Suprapubic skin (tissue), 4 donors: Measurements from ENCODE around the gene COL4A6. TPM values are rescaled to one million over a fixed set of nuclear protein-coding genes. Genes with fewer than 3 reads are reported as not detected.

Source experiments
- DNase-seq, 2 donors: peaks; one replicate each; pipeline ENCODE4 v3.0.0-alpha.2; 2019; ENCODE audit warnings: low spot score in 2 of 2
- H3K27ac ChIP-seq: fragments of 200-600 bp; sonication (generic); one replicate; pipeline ENCODE4 v1.5.1; 2019
- H3K27me3 ChIP-seq: fragments of 200-600 bp; sonication (generic); one replicate; pipeline ENCODE4 v1.5.1; 2019
- H3K36me3 ChIP-seq: fragments of 200-600 bp; sonication (generic); one replicate; pipeline ENCODE4 v1.5.1; 2019
- H3K4me1 ChIP-seq: fragments of 200-600 bp; sonication (generic); one replicate; pipeline ENCODE4 v1.5.1; 2019
- H3K4me3 ChIP-seq: fragments of 200-600 bp; sonication (generic); one replicate; pipeline ENCODE4 v1.5.1; 2019; ENCODE audit warnings: mild to moderate bottlenecking
- H3K9me3 ChIP-seq: fragments of 200-600 bp; sonication (generic); one replicate; pipeline ENCODE4 v1.5.1; 2019
- EP300 ChIP-seq: sonication (generic); formaldehyde crosslinking; IDR thresholded peaks from one replicate; pipeline ENCODE4 v1.6.1; 2017; ENCODE audit warnings: antibody characterized with exemption
- POLR2A ChIP-seq, 2 donors: fragments of 450-650 bp; IDR thresholded peaks; one replicate each; pipeline ENCODE4 v1.6.1; 2017; ENCODE audit warnings: antibody characterized with exemption in 2 of 2, mild to moderate bottlenecking in 2 of 2, moderate library complexity in 2 of 2
- POLR2AphosphoS5 ChIP-seq, 3 donors: sonication (generic); formaldehyde crosslinking; IDR thresholded peaks; one replicate each; pipeline ENCODE4 v1.6.1; 2017; ENCODE audit warnings: antibody characterized with exemption in 3 of 3
- WGBS: methylation state at CpG from one replicate; pipeline ENCODE4 v1.1.5; 2018; 5-methylcytosine and 5-hydroxymethylcytosine counted together
- total RNA-seq, 4 donors: library from RNA; depleted of rRNA; stranded (reverse); fragments of >200 nt; gene quantifications; one replicate each; pipeline ENCODE4 v1.1.0, GENCODE V29; 2016
- TF ChIP-seq, protein P1 (sequence below), 2 donors: fragments of 200-600 bp in 1 of 2; fragments of 450-650 bp in 1 of 2; sonication (generic) in 1 of 2; IDR thresholded peaks; one replicate each; pipeline ENCODE4 v1.5.1; 2016 to 2019; ENCODE audit warnings: antibody characterized with exemption in 2 of 2, mild to moderate bottlenecking in 1 of 2, moderate library complexity in 1 of 2

COL4A6 gene
- total RNA-seq, 4 donors from 2014 or later = 14.9 to 20.7 (median 16.5) TPM

DNA sequence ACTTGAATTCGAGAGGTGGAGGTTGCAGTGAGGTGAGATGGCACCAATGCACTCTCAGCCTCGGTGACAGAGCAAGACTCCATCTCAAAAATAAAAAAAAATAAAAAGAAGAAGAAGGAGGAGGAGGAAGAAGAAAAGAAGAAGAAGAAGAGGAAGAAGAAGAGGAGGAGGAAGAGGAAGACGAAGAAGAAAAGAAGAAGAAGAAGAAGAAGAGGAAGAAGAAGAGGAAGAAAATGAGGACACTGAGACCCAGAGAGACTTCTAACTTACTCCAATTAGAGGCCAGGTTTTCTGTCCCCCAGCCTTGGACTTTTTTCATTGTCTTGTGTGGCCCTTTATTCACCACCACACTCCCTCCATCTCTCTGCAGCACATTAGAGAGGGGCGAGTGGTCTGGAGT lies 276.0 kb downstream of the COL4A6 start:
- Histone ChIP-seq H3K4me3 (no peak overlapping the region), H3K27me3 (no peaks in the 10 kb centered on the region), H3K4me1 (no peaks in the 10 kb centered on the region), H3K36me3 (no peaks in the 10 kb centered on the region), H3K27ac (no peak overlapping the region), H3K9me3 (no peaks in the 10 kb centered on the region)
- 77% methylated on average over 4 of the region's 4 CpGs for WGBS
- DNase-seq = no peak
- TF ChIP-seq, protein P1, sequence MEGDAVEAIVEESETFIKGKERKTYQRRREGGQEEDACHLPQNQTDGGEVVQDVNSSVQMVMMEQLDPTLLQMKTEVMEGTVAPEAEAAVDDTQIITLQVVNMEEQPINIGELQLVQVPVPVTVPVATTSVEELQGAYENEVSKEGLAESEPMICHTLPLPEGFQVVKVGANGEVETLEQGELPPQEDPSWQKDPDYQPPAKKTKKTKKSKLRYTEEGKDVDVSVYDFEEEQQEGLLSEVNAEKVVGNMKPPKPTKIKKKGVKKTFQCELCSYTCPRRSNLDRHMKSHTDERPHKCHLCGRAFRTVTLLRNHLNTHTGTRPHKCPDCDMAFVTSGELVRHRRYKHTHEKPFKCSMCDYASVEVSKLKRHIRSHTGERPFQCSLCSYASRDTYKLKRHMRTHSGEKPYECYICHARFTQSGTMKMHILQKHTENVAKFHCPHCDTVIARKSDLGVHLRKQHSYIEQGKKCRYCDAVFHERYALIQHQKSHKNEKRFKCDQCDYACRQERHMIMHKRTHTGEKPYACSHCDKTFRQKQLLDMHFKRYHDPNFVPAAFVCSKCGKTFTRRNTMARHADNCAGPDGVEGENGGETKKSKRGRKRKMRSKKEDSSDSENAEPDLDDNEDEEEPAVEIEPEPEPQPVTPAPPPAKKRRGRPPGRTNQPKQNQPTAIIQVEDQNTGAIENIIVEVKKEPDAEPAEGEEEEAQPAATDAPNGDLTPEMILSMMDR (IDR thresholded peaks at IDR 0.05) = no peak
- TF ChIP-seq EP300 (no peak), POLR2AphosphoS5 (IDR thresholded peaks at IDR 0.05) (no peak), POLR2A (IDR thresholded peaks at IDR 0.05) (no peak)

DNA sequence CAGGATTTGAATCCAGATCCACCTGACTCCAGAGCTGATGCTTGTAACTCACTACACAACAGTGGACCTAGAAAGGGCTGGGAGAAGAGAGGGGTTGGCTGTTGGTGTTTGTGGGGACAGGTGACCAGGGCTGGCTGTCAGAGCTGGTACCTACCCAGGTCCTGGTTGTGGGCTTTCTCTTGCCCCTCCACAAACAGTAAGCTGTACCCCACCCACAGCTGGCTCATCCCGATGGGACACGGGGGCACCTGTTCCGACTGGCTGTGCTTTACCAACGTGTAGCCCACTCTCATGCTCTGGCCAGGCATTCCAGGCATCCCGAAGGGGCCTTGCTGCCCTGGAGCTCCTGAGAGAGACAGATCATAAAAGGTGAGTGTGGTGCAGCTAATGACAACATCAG lies 277.9 kb downstream of the COL4A6 start:
- no peak overlapping the region for H3K27ac ChIP-seq
- no peaks in the 10 kb centered on the region for H3K9me3 ChIP-seq
- no peaks in the 10 kb centered on the region for H3K4me1 ChIP-seq
- H3K4me3 ChIP-seq = no peak overlapping the region
- 88% methylated on average over 5 of the region's 5 CpGs for WGBS
- peaks cover 3% of the 10 kb centered on the region for H3K36me3 ChIP-seq
- H3K27me3 ChIP-seq = no peaks in the 10 kb centered on the region
- TF ChIP-seq POLR2AphosphoS5 (IDR thresholded peaks at IDR 0.05) = no peak
- TF ChIP-seq EP300 = no peak
- TF ChIP-seq, protein P1 (IDR thresholded peaks at IDR 0.05) = no peak
- TF ChIP-seq POLR2A (IDR thresholded peaks at IDR 0.05) = no peak
- DNase-seq = no peak

DNA sequence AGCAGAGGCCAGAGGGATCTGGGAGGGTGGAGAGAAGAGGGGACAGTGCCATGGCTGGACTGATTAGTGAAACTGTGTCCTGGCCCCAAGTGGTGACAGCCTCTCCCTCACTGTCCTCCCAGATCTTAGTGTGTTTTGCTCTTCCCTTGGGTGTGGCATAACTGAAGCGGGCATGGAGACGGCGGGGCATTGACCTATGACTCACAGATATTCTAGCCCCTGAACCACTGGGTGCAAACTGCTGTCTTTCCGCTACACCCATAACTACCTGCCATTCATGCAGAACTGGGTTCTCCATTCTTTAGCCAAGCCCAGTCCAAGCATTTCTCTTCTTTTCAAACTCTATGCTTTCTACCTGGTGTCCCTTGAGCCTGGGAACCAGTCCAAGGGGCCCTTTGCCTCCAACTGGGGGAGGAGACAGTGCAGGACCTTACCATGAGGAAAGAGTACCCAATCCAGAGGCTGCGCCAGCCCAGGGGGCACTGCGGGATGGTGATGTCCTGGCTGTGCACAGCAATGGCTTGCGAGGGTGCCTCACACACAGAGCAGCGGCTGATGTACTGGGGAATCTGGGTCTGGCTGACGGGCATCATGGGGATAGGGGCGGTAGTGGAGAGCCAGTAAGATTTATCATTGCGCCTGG lies 279.1 kb downstream of the COL4A6 start:
- Histone ChIP-seq H3K36me3 (peaks cover 3% of the 10 kb centered on the region), H3K4me3 (no peak overlapping the region), H3K27me3 (no peaks in the 10 kb centered on the region), H3K4me1 (no peaks in the 10 kb centered on the region), H3K9me3 (no peaks in the 10 kb centered on the region), H3K27ac (no peak overlapping the region)
- no peak for DNase-seq
- TF ChIP-seq EP300 (no peak), POLR2A (IDR thresholded peaks at IDR 0.05) (no peak), POLR2AphosphoS5 (IDR thresholded peaks at IDR 0.05) (no peak)
- TF ChIP-seq, protein P1 (IDR thresholded peaks at IDR 0.05) = no peak
- 88% methylated on average over 11 of the region's 11 CpGs for WGBS

DNA sequence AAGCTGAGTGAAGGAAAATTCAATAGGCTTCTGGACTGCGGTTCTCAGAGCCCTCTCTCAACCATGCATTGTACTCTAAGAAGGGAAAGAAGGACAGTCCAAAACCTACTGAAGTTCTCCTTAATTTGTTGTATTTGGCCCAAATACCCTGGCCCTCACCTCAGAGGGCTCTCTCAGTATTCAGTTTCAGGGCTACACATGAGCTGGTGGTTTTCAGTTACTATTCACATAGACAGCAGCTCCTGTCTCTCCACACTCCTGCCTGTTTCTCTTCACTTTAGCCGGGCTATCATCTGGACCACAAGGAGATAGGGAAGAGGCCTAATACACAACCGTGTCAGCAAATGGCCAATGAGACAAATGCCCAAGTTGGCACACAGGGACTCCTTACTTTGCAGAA lies 280.6 kb downstream of the COL4A6 start:
- TF ChIP-seq POLR2A (IDR thresholded peaks at IDR 0.05) = no peak
- TF ChIP-seq EP300 = no peak
- TF ChIP-seq, protein P1 (IDR thresholded peaks at IDR 0.05) = no peak
- no peaks in the 10 kb centered on the region for H3K27me3 ChIP-seq
- H3K36me3 ChIP-seq = peaks cover 3% of the 10 kb centered on the region
- no peak overlapping the region for H3K27ac ChIP-seq
- no peaks in the 10 kb centered on the region for H3K9me3 ChIP-seq
- no peak overlapping the region for H3K4me3 ChIP-seq
- WGBS = 86% methylated on average over 3 of the region's 3 CpGs
- DNase-seq = no peak
- no peaks in the 10 kb centered on the region for H3K4me1 ChIP-seq

DNA sequence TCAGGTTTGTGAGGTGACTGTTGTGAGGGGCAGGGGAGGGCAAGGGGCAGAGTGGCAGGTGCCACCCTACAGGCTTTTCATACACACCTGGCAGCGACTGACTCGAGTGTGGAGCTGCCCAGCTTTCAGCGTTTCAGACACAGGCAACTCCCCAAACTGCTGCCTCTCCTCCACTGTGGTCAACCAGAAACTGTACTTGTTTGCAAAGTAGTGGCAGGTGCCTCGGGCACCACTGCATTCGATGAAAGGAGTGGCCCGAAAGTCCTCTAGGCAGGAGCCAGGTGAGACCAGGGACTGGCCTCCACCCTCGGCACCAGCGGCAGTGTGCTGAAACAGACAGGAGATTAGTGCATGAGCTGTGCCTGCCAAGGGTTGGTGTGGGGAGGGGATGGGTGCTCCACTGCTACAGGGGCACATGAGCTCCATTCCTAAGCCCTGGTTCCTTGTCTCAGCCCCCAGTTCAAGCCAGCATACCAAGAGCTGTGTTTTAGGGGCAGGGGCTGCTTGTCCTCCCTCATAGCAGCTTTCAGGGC lies 281.2 kb downstream of the COL4A6 start:
- no peak overlapping the region for H3K27ac ChIP-seq
- H3K4me3 ChIP-seq = no peak overlapping the region
- TF ChIP-seq EP300 (no peak), POLR2A (IDR thresholded peaks at IDR 0.05) (no peak), POLR2AphosphoS5 (IDR thresholded peaks at IDR 0.05) (no peak)
- TF ChIP-seq, protein P1 (IDR thresholded peaks at IDR 0.05) = no peak
- H3K27me3 ChIP-seq = no peaks in the 10 kb centered on the region
- DNase-seq = no peak
- H3K4me1 ChIP-seq = no peaks in the 10 kb centered on the region
- no peaks in the 10 kb centered on the region for H3K9me3 ChIP-seq
- peaks cover 3% of the 10 kb centered on the region for H3K36me3 ChIP-seq
- WGBS = no CpG with 5 or more reads among the region's 8 CpGs
